HepG2 (cell line): ENCODE measurements around the gene TMX2. TPM values are rescaled to one million over a fixed set of nuclear protein-coding genes. Genes with fewer than 3 reads are reported as not detected.

ENCODE experiments used
- AGO1 ChIP-seq: fragments of 200-400 bp; formaldehyde crosslinking; IDR thresholded peaks from 2 replicates; pipeline ENCODE4 v1.6.1; 2017; ENCODE audit warnings: mild to moderate bottlenecking, low read depth, low read length, moderate library complexity; ENCODE audit not compliant: poor library complexity, severe bottlenecking
- AHR ChIP-seq: IDR thresholded peaks from 2 replicates; pipeline ENCODE4 v1.6.1; 2018; ENCODE audit warnings: missing genetic modification reagents, missing compliant biosample characterization
- ESRRA ChIP-seq: sonication (generic); formaldehyde crosslinking; IDR thresholded peaks from 2 replicates; pipeline ENCODE4 v1.5.1; 2020; ENCODE audit warnings: mild to moderate bottlenecking, low read depth, missing genetic modification reagents
- FOSL2 ChIP-seq: sonication (generic); formaldehyde crosslinking; IDR thresholded peaks from 2 replicates; pipeline ENCODE4 v1.4.0; 2020; ENCODE audit warnings: missing genetic modification reagents
- FOXA1 ChIP-seq, 2 experiments: fragments of 450-650 bp in 1 of 2; sonication (generic) in 1 of 2; formaldehyde crosslinking in 1 of 2; IDR thresholded peaks; 2 replicates each; pipeline versions ENCODE4 v1.4.0 to v1.6.1; 2016 to 2020; ENCODE audit warnings: missing genetic modification reagents in 1 of 2
- KDM6A ChIP-seq: IDR thresholded peaks from 2 replicates; pipeline ENCODE4 v1.6.1; 2016; ENCODE audit warnings: low read depth
- KMT2A ChIP-seq: sonication (generic); formaldehyde crosslinking; IDR thresholded peaks from 2 replicates; pipeline ENCODE4 v1.4.0; 2020; ENCODE audit warnings: missing genetic modification reagents
- NCOA2 ChIP-seq: sonication (generic); formaldehyde crosslinking; IDR thresholded peaks from 2 replicates; pipeline ENCODE4 v1.8.0; 2022; ENCODE audit warnings: inconsistent platforms
- NFE2 ChIP-seq: sonication (generic); formaldehyde crosslinking; IDR thresholded peaks from 2 replicates; pipeline ENCODE4 v1.4.0; 2020; ENCODE audit warnings: missing genetic modification reagents
- PATZ1 ChIP-seq: sonication (generic); formaldehyde crosslinking; IDR thresholded peaks from 2 replicates; pipeline ENCODE4 v1.4.0; 2020; ENCODE audit warnings: missing genetic modification reagents
- TOPORS ChIP-seq: sonication (generic); formaldehyde crosslinking; IDR thresholded peaks from 2 replicates; pipeline ENCODE4 v1.8.0; 2023; ENCODE audit warnings: mild to moderate bottlenecking, missing genetic modification reagents
- ZBTB40 ChIP-seq, 2 experiments: fragments of 450-650 bp in 1 of 2; sonication (generic) in 1 of 2; formaldehyde crosslinking in 1 of 2; IDR thresholded peaks; 2 replicates each; pipeline versions ENCODE4 v1.6.1 to v1.8.0; 2016 to 2022; ENCODE audit warnings: antibody characterized with exemption in 1 of 2, mild to moderate bottlenecking in 1 of 2, missing genetic modification reagents in 1 of 2
- ZNF292 ChIP-seq: sonication (generic); formaldehyde crosslinking; IDR thresholded peaks from 2 replicates; pipeline ENCODE4 v1.8.1; 2022; ENCODE audit warnings: mild to moderate bottlenecking, low read depth, missing genetic modification reagents, borderline replicate concordance
- ZNF678 ChIP-seq: sonication (generic); formaldehyde crosslinking; IDR thresholded peaks from 2 replicates; pipeline ENCODE4 v1.4.0; 2020; ENCODE audit warnings: mild to moderate bottlenecking, missing genetic modification reagents
- ZNF713 ChIP-seq: sonication (generic); formaldehyde crosslinking; IDR thresholded peaks from 2 replicates; pipeline ENCODE4 v1.4.0; 2020; ENCODE audit warnings: mild to moderate bottlenecking, missing genetic modification reagents
- ZNF772 ChIP-seq: sonication (generic); formaldehyde crosslinking; IDR thresholded peaks from 2 replicates; pipeline ENCODE4 v1.5.0; 2020; ENCODE audit warnings: mild to moderate bottlenecking, missing genetic modification reagents
- polyA plus RNA-seq, 8 experiments: library from polyadenylated mRNA; depleted of rRNA in 3 of 8; stranded (reverse) in 7 of 8; unstranded in 1 of 8; fragments of >200 nt; fragmentation: Illumina TruSeq in 4 of 8; extraction: Trizol in 4 of 8; gene quantifications; 2 replicates each; pipeline versions ENCODE4 v1.2.1 to v1.2.3, GENCODE V29; 2011 to 2016; ENCODE audit warnings: low read depth in 4 of 8, missing spikeins in 1 of 8, mixed read lengths in 1 of 8; ENCODE audit not compliant: insufficient read depth in 1 of 8
- total RNA-seq, 5 experiments: library from RNA; depleted of rRNA; stranded (reverse); fragments of >200 nt; fragmentation: Illumina TruSeq; extraction: Trizol; gene quantifications; 2 replicates each; pipeline ENCODE4 v1.2.3, GENCODE V29; 2016; ENCODE audit warnings: low read depth in 1 of 5

Gene TMX2
- total and polyA plus RNA-seq, 2 of the 13 experiments (the other 11 are each of a cell fraction or from before 2014, with no cell fraction given), result 84.5 to 129 TPM

GRCh38 chr11:57741132-57742086 lies 29.0 kb downstream of the TMX2 start, which contains the start of gene SELENOH (continued):
- TF ChIP-seq ZBTB40 (IDR thresholded peaks at IDR 0.05) (peak; percentile 71), ZBTB40 (CRISPR knock-in tag; IDR thresholded peaks at IDR 0.05) (peak; percentile 94), ZNF678 (no peak), TOPORS (CRISPR knock-in tag) (no peak), NFE2 (CRISPR knock-in tag) (no peak), FOXA1 (IDR thresholded peaks at IDR 0.05) (no peak), FOXA1 (CRISPR knock-in tag; IDR thresholded peaks at IDR 0.05) (no peak), PATZ1 (CRISPR knock-in tag) (no peak), ESRRA (CRISPR knock-in tag) (no peak), AGO1 (peak; percentile 88), NCOA2 (CRISPR knock-in tag) (0 out of 2 replicates have a peak, but pooled peaks have one; percentile 36), ZNF292 (CRISPR knock-in tag) (no peak), FOSL2 (CRISPR knock-in tag) (peak; percentile 45; the same call in 1 of the 2 replicates), ZNF713 (0 out of 2 replicates have a peak, but pooled peaks have one; percentile 62), ZNF772 (CRISPR knock-in tag) (peak; percentile 83; the same call in 1 of the 2 replicates), KMT2A (CRISPR knock-in tag) (peak; percentile 79; the same call in 1 of the 2 replicates), AHR (CRISPR knock-in tag) (no peak), KDM6A (CRISPR knock-in tag) (no peak)
